Measurements from ENCODE around the gene CRLF2. TPM values are rescaled to one million over a fixed set of nuclear protein-coding genes. Genes with fewer than 3 reads are reported as not detected.

CRLF2 gene
- total RNA-seq, 1 experiment from 2014 or later, result 0.34 TPM

GRCh38 chrX:1224954-1225353 is 12.5 kb upstream of the CRLF2 start:
- ATAC-seq (no peak), DNase-seq (ENCODE audit: low read depth, low spot score) (no peak)
- no peak for TF ChIP-seq CTCF (IDR thresholded peaks at IDR 0.05 in 2 of 3, conservative IDR thresholded peaks at IDR 0.05 in 1 of 3; ENCODE audit: borderline replicate concordance in 1 of 3, insufficient read depth in 1 of 3, low read depth in 2 of 3, low read length in 2 of 3)
- no peak for TF ChIP-seq JUND (IDR thresholded peaks at IDR 0.05)
- TF ChIP-seq ZNF274 (IDR thresholded peaks at IDR 0.05; ENCODE audit: low read depth, low read length), result no peak
- TF ChIP-seq RAD21 (IDR thresholded peaks at IDR 0.05; ENCODE audit: low read depth), result no peak
- TF ChIP-seq ZFX (IDR thresholded peaks at IDR 0.05), result no peak
- no peak for TF ChIP-seq CEBPB (IDR thresholded peaks at IDR 0.05; ENCODE audit: low read depth)
- TF ChIP-seq EZH2phosphoT487 (IDR thresholded peaks at IDR 0.05; ENCODE audit: borderline replicate concordance), result no peak
- no peak for TF ChIP-seq FOSL1 (IDR thresholded peaks at IDR 0.05; ENCODE audit: low read depth)
- no peak for TF ChIP-seq EZH2 (IDR thresholded peaks at IDR 0.05)
- no peak for TF ChIP-seq POLR2A (IDR thresholded peaks at IDR 0.05; ENCODE audit: borderline replicate concordance, extremely low read depth, insufficient read depth, insufficient read length)
- no peak for TF ChIP-seq TCF7L2 (IDR thresholded peaks at IDR 0.05; ENCODE audit: borderline replicate concordance, extremely low read depth, insufficient read depth, insufficient read length)
- no peak overlapping the region for H3K4me2 ChIP-seq (ENCODE audit: low read length)
- H3K27me3 ChIP-seq (ENCODE audit: insufficient read depth, low read length), result no peaks in the 10 kb centered on the region
- no peaks in the 10 kb centered on the region for H3K9me2 ChIP-seq (ENCODE audit: insufficient read depth)
- ChIA-PET CTCF (no interaction called here), POLR2A (no interaction called here), RAD21 (ENCODE audit: low non-redundant PET in 1 of 2, low total read pairs in 2 of 2, uncharacterized antibody in 2 of 2, unreplicated experiment in 2 of 2) (no interaction called here)
- no TSS peak for BruUV-seq (replicated peaks)
- no peak overlapping the region for H3K9ac ChIP-seq (ENCODE audit: low read length)
- H2AFZ ChIP-seq (ENCODE audit: low read depth, low read length, poor library complexity, severe bottlenecking), result no peak overlapping the region
- H3K9me3 ChIP-seq (ENCODE audit: control insufficient read depth in 1 of 2, insufficient read depth in 1 of 2, low read depth in 1 of 2, low read length in 2 of 2), result no peaks in the 10 kb centered on the region
- H4K20me1 ChIP-seq (ENCODE audit: insufficient read depth), result no peaks in the 10 kb centered on the region
- H3K79me2 ChIP-seq (ENCODE audit: insufficient read depth, low read length), result no peaks in the 10 kb centered on the region
- no peaks in the 10 kb centered on the region for H3K36me3 ChIP-seq (ENCODE audit: control insufficient read depth in 1 of 2, insufficient read depth in 2 of 2, low read length in 2 of 2)
- intact Hi-C loops (cut with micrococcal nuclease), result no loop called here
- H3K27ac ChIP-seq (ENCODE audit: low read depth, low read length), result no peak overlapping the region
- H3K4me1 ChIP-seq (ENCODE audit: control insufficient read depth in 1 of 2, insufficient read depth in 2 of 2, low read length in 2 of 2), result peaks cover 0 to 9% of the 10 kb centered on the region in 2 experiments; a peak in 1 of 4 replicates
- H3K4me3 ChIP-seq (replicated peaks in 1 of 2; ENCODE audit: low read depth in 1 of 2, low read length in 2 of 2), result no peak overlapping the region
